WTC11 (cell line): ENCODE results near the gene SUSD1. TPM values are rescaled to one million over a fixed set of nuclear protein-coding genes. Genes with fewer than 3 reads are reported as not detected.
A peak's percentile ranks its signal among the peaks of the same experiment; 100 is the strongest.
"Not testable (repeated sequence)": the region's sequence is repeated elsewhere in the genome, so short reads cannot be mapped to it uniquely, and the experiment has no call there.

Experiments
- ATAC-seq: fragments of 200-7000 bp; cut with Tn5 transposase; 2 replicates; pipeline ENCODE4 v1.10.0; 2021; ENCODE audit warnings: mild to moderate bottlenecking, moderate library complexity
- CTCF ChIA-PET: fragments of 300-600 bp; sonication (Branson Sonifier 250); formaldehyde crosslinking; loops from one replicate; lab custom pipeline; 2021; ENCODE audit warnings: antibody characterized with exemption; lab: Charles Lee
- POLR2A ChIA-PET: fragments of 350-600 bp; sonication (Branson Sonifier 250); formaldehyde crosslinking; loops from one replicate; lab custom pipeline; 2021; ENCODE audit warnings: antibody characterized with exemption; lab: Charles Lee
- DNase-seq: peaks from one replicate; pipeline ENCODE4 v3.0.0; 2021; ENCODE audit warnings: low spot score
- H3K27ac Mint-ChIP-seq: 2 replicates; pipeline ENCODE4 v1.8.0; 2021; ENCODE audit warnings: mixed read lengths
- H3K27me3 Mint-ChIP-seq: 2 replicates; pipeline ENCODE4 v1.8.0; 2021; ENCODE audit warnings: low read depth, mild to moderate bottlenecking, moderate library complexity, mixed read lengths
- H3K36me3 Mint-ChIP-seq: 2 replicates; pipeline ENCODE4 v1.8.0; 2021; ENCODE audit warnings: mixed read lengths
- H3K4me1 Mint-ChIP-seq: 2 replicates; pipeline ENCODE4 v1.8.0; 2022; ENCODE audit warnings: mixed read lengths
- H3K4me3 Mint-ChIP-seq: 2 replicates; pipeline ENCODE4 v1.8.0; 2021; ENCODE audit warnings: mild to moderate bottlenecking, moderate library complexity, mixed read lengths
- H3K9me3 Mint-ChIP-seq: 2 replicates; pipeline ENCODE4 v1.8.0; 2021; ENCODE audit warnings: mixed read lengths
- CBFB ChIP-seq: sonication (generic); formaldehyde crosslinking; IDR thresholded peaks from 2 replicates; pipeline ENCODE4 v1.8.1; 2022; ENCODE audit warnings: mild to moderate bottlenecking, low read depth, missing genetic modification reagents
- E2F4 ChIP-seq: sonication (generic); formaldehyde crosslinking; IDR thresholded peaks from 2 replicates; pipeline ENCODE4 v1.8.1; 2022; ENCODE audit warnings: low read depth, mild to moderate bottlenecking, moderate library complexity, missing genetic modification reagents, borderline replicate concordance
- FOXP1 ChIP-seq: sonication (generic); formaldehyde crosslinking; IDR thresholded peaks from 2 replicates; pipeline ENCODE4 v1.8.0; 2022; ENCODE audit warnings: missing genetic modification reagents, mild to moderate bottlenecking, moderate library complexity, borderline replicate concordance
- HMGA2 ChIP-seq: fragments of 250-450 bp; sonication (Bioruptor Pico); IDR thresholded peaks from 2 replicates; pipeline ENCODE4 v1.4.0; 2021; ENCODE audit warnings: mild to moderate bottlenecking, moderate library complexity
- JUN ChIP-seq: sonication (generic); formaldehyde crosslinking; IDR thresholded peaks from 2 replicates; pipeline ENCODE4 v1.8.0; 2023; ENCODE audit warnings: mild to moderate bottlenecking, missing genetic modification reagents
- NFYB ChIP-seq: sonication (generic); formaldehyde crosslinking; conservative IDR thresholded peaks from 2 replicates; pipeline ENCODE4 v1.8.0; 2022; ENCODE audit warnings: low read depth, missing genetic modification reagents
- SP1 ChIP-seq: sonication (generic); formaldehyde crosslinking; conservative IDR thresholded peaks from 2 replicates; pipeline ENCODE4 v1.8.1; 2022; ENCODE audit warnings: missing genetic modification reagents
- TEAD4 ChIP-seq: sonication (generic); formaldehyde crosslinking; IDR thresholded peaks from 2 replicates; pipeline ENCODE4 v1.8.0; 2022; ENCODE audit warnings: mild to moderate bottlenecking, missing genetic modification reagents
- ZNF232 ChIP-seq: sonication (generic); formaldehyde crosslinking; IDR thresholded peaks from 2 replicates; pipeline ENCODE4 v1.8.0; 2022; ENCODE audit warnings: mild to moderate bottlenecking, missing genetic modification reagents
- ZNF281 ChIP-seq: sonication (generic); formaldehyde crosslinking; IDR thresholded peaks from 2 replicates; pipeline ENCODE4 v1.8.0; 2023; ENCODE audit warnings: mild to moderate bottlenecking, missing genetic modification reagents
- total RNA-seq: library from RNA; stranded (reverse); gene quantifications from 3 replicates; pipeline ENCODE4 v1.2.3, GENCODE V29; 2021
- TF ChIP-seq, protein P1 (sequence below): fragments of 250-450 bp; sonication (Bioruptor Pico); conservative IDR thresholded peaks from 2 replicates; pipeline ENCODE4 v1.9.0; 2021; ENCODE audit warnings: mild to moderate bottlenecking
- TF ChIP-seq, protein P2 (sequence below): fragments of 200-600 bp; IDR thresholded peaks from 2 replicates; pipeline ENCODE4 v1.8.0; 2022; ENCODE audit warnings: antibody characterized with exemption

SUSD1 gene
- total RNA-seq, 1 experiment from 2014 or later = 5.1 TPM

- no peak for TF ChIP-seq JUN
- TF ChIP-seq CBFB (CRISPR knock-in tag) = no peak
- TF ChIP-seq ZNF281 (CRISPR knock-in tag) = no peak
- no peak for TF ChIP-seq ZNF232 (CRISPR knock-in tag)
- TF ChIP-seq FOXP1 (CRISPR knock-in tag) = no peak
- TF ChIP-seq, protein P1, sequence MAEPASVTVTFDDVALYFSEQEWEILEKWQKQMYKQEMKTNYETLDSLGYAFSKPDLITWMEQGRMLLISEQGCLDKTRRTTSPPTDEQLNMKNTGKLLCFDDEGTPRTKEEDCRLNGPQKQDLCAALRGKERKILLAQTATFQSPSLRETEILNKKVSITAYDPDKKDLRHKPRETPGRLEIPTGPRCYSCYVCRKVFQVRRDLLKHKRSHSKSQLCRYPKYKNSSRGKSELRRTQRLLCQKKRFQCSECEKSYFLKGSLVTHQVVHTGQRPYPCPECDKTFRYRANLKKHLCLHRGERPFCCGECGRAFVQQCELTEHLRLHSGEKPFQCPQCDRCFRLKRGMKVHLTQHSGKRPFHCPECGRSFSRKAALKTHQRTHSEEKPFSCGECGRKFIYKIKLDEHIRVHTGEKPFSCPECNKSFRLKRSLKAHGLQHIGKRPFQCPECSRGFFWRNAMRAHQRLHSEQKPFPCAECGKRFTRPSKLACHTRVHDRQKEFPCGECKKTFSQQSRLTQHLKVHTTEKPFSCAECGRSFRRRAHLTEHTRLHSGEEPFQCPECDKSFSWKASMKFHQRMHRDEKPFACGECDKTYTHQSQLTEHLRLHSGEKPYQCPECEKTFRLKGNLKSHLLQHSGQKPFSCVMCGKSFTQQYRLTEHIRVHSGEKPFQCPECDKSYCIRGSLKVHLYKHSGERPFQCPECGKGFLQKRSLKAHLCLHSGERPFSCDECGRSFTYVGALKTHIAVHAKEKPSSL (CRISPR knock-in tag) = no peak
- TF ChIP-seq E2F4 (CRISPR knock-in tag) = no peak
- no peak for TF ChIP-seq NFYB (CRISPR knock-in tag)
- TF ChIP-seq HMGA2 (CRISPR knock-in tag) = no peak
Observed at GRCh38 chr9:112075009-112075378, 100.1 kb downstream of the SUSD1 start (continued).

GRCh38 chr9:112074250-112075008 lies 100.7 kb downstream of the SUSD1 start:
- Mint-ChIP-seq H3K27ac (peak overlapping the region; percentile 90), H3K27me3 (no peaks in the 10 kb centered on the region), H3K4me1 (peaks cover 17% of the 10 kb centered on the region), H3K9me3 (no peaks in the 10 kb centered on the region), H3K4me3 (no peak overlapping the region), H3K36me3 (no peaks in the 10 kb centered on the region)
- ATAC-seq (peak; percentile 86), DNase-seq (peak; percentile 57)
- TF ChIP-seq, protein P2, sequence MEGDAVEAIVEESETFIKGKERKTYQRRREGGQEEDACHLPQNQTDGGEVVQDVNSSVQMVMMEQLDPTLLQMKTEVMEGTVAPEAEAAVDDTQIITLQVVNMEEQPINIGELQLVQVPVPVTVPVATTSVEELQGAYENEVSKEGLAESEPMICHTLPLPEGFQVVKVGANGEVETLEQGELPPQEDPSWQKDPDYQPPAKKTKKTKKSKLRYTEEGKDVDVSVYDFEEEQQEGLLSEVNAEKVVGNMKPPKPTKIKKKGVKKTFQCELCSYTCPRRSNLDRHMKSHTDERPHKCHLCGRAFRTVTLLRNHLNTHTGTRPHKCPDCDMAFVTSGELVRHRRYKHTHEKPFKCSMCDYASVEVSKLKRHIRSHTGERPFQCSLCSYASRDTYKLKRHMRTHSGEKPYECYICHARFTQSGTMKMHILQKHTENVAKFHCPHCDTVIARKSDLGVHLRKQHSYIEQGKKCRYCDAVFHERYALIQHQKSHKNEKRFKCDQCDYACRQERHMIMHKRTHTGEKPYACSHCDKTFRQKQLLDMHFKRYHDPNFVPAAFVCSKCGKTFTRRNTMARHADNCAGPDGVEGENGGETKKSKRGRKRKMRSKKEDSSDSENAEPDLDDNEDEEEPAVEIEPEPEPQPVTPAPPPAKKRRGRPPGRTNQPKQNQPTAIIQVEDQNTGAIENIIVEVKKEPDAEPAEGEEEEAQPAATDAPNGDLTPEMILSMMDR = peak; percentile 50; the same call in 1 of the 2 replicates
- TF ChIP-seq SP1 (CRISPR knock-in tag) = no peak
- no peak for TF ChIP-seq TEAD4 (CRISPR knock-in tag)
- POLR2A ChIA-PET = interaction anchor here (0.7 to 0.8 kb wide), 2 partner anchors 56 to 686 kb away, joined by 3 read pairs; no protein-coding TSS in a partner anchor
- CTCF ChIA-PET = interaction anchor here (0.5 to 2.6 kb wide), 43 partner anchors 9 to 675 kb away, joined by 3 to 48 read pairs (median 4); partner anchors contain the start of genes GNG10 and UGCG

- ChIA-PET POLR2A (interaction anchor here (0.8 kb wide), 1 partner anchor 56 kb away, joined by 3 read pairs; no protein-coding TSS in a partner anchor), CTCF (interaction anchor here (1.0 to 2.6 kb wide), 16 partner anchors 8 to 475 kb away, joined by 3 to 48 read pairs (median 6); no protein-coding TSS in a partner anchor)
- not testable (repeated sequence) for H3K4me3 Mint-ChIP-seq, H3K9me3 Mint-ChIP-seq, H3K27me3 Mint-ChIP-seq, H3K27ac Mint-ChIP-seq, H3K36me3 Mint-ChIP-seq, ATAC-seq, DNase-seq
- peaks cover 17% of the 10 kb centered on the region for H3K4me1 Mint-ChIP-seq
Observed at GRCh38 chr9:112073639-112074173, 101.4 kb downstream of the SUSD1 start.
